MM.1S (cell line): Measurements from ENCODE around the gene RBBP5.

ENCODE experiments used
- DNase-seq: peaks from one replicate; pipeline ENCODE4 v3.0.0-alpha.2; 2015
- H2AFZ ChIP-seq: fragments of 300-600 bp; sonication (generic); 2 replicates; pipeline ENCODE4 v1.6.0; 2016; ENCODE audit warnings: antibody characterized with exemption, low read length
- H3F3A ChIP-seq: fragments of 300-600 bp; sonication (generic); 2 replicates; pipeline ENCODE4 v1.6.1; 2016; ENCODE audit warnings: mild to moderate bottlenecking, antibody characterized with exemption, low read length, moderate library complexity, mixed read lengths; ENCODE audit not compliant: insufficient read depth
- H3K27ac ChIP-seq: fragments of 300-600 bp; sonication (generic); 2 replicates; pipeline ENCODE4 v1.5.1; 2016; ENCODE audit warnings: mild to moderate bottlenecking, low read length
- H3K27me3 ChIP-seq: fragments of 300-600 bp; sonication (generic); replicated peaks from 2 replicates; pipeline ENCODE4 v1.6.0; 2016; ENCODE audit warnings: low read length; ENCODE audit not compliant: insufficient read depth
- H3K36me3 ChIP-seq: fragments of 300-600 bp; sonication (generic); replicated peaks from 2 replicates; pipeline ENCODE4 v1.6.1; 2016; ENCODE audit warnings: mild to moderate bottlenecking, low read length, mixed read lengths; ENCODE audit not compliant: insufficient read depth
- H3K4me1 ChIP-seq: fragments of 300-600 bp; sonication (generic); 2 replicates; pipeline ENCODE4 v1.6.1; 2016; ENCODE audit warnings: low read length, mixed read lengths
- H3K4me2 ChIP-seq: fragments of 300-600 bp; sonication (generic); 2 replicates; pipeline ENCODE4 v1.6.0; 2016; ENCODE audit warnings: low read depth, low read length
- H3K4me3 ChIP-seq: fragments of 300-600 bp; sonication (generic); 2 replicates; pipeline ENCODE4 v1.5.1; 2016; ENCODE audit warnings: low read length, mixed read lengths
- H3K79me2 ChIP-seq: fragments of 300-600 bp; sonication (generic); 2 replicates; pipeline ENCODE4 v1.6.1; 2016; ENCODE audit warnings: mixed run types, low read length, mixed read lengths
- H3K9ac ChIP-seq: fragments of 300-600 bp; sonication (generic); 2 replicates; pipeline ENCODE4 v1.6.1; 2016; ENCODE audit warnings: low read length, mixed read lengths
- H3K9me2 ChIP-seq: fragments of 300-600 bp; sonication (generic); replicated peaks from 2 replicates; pipeline ENCODE4 v1.6.1; 2016; ENCODE audit warnings: mild to moderate bottlenecking, low read length, mixed read lengths; ENCODE audit not compliant: insufficient read depth
- H3K9me3 ChIP-seq: fragments of 300-600 bp; sonication (generic); replicated peaks from 2 replicates; pipeline ENCODE4 v1.6.1; 2016; ENCODE audit warnings: mild to moderate bottlenecking, low read length, mixed read lengths; ENCODE audit not compliant: insufficient read depth
- H4K20me1 ChIP-seq: fragments of 300-600 bp; sonication (generic); 2 replicates; pipeline ENCODE4 v1.6.1; 2016; ENCODE audit warnings: mild to moderate bottlenecking, low read length, moderate library complexity, mixed read lengths; ENCODE audit not compliant: insufficient read depth
- CTCF ChIP-seq: fragments of 300-600 bp; sonication (generic); IDR thresholded peaks from 2 replicates; pipeline ENCODE4 v1.5.1; 2016; ENCODE audit warnings: antibody characterized with exemption, low read length, mixed read lengths
- EZH2 ChIP-seq: fragments of 300-600 bp; sonication (generic); optimal IDR thresholded peaks from 2 replicates; pipeline ENCODE3; 2017; ENCODE audit warnings: low read depth, mild to moderate bottlenecking, antibody characterized with exemption, low read length, mixed read lengths
- EZH2phosphoT487 ChIP-seq: fragments of 300-600 bp; sonication (generic); IDR thresholded peaks from 2 replicates; pipeline ENCODE4 v1.6.1; 2018; ENCODE audit warnings: antibody characterized with exemption, low read length

Gene RBBP5

DNA sequence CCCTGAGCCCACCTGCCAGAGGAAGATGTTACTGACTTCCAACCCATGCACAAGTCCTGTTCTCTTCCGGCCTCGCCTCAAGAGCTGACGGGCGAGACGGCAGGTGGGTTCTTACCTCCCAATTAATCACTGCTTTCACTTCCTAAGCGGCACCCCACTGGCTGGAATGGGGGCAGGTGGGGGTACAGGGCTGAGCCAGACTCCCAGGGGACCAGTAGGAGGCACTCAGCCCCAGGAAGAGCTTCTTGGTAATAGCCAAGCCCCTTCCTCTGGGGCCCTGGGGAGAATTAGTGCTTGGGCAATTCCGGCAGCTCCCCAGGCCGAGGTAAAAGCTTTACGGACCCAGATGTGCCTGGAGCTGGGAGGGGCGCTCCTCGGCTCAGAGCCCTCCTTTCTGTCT, 69.1 kb downstream of the RBBP5 start:
- Histone ChIP-seq H3K4me3 (no peak overlapping the region), H3K27me3 (peaks cover 72% of the 10 kb centered on the region), H3K9me3 (no peaks in the 10 kb centered on the region)

GRCh38 chr1:205049479-205049878, 72.3 kb downstream of the RBBP5 start:
- H3K27me3 ChIP-seq, result peaks cover 79% of the 10 kb centered on the region
- TF ChIP-seq CTCF (no peak), EZH2 (no peak), EZH2phosphoT487 (no peak)
- no peaks in the 10 kb centered on the region for H3K79me2 ChIP-seq
- H3F3A ChIP-seq, result no peaks in the 10 kb centered on the region
- H3K27ac ChIP-seq, result no peak overlapping the region
- H3K4me1 ChIP-seq, result no peaks in the 10 kb centered on the region
- H4K20me1 ChIP-seq, result no peaks in the 10 kb centered on the region
- no peaks in the 10 kb centered on the region for H3K9me3 ChIP-seq
- H3K4me3 ChIP-seq, result no peak overlapping the region
- H3K36me3 ChIP-seq, result no peaks in the 10 kb centered on the region
- H3K4me2 ChIP-seq, result no peak overlapping the region
- H2AFZ ChIP-seq, result no peak overlapping the region
- no peaks in the 10 kb centered on the region for H3K9me2 ChIP-seq
- H3K9ac ChIP-seq, result no peak overlapping the region
- DNase-seq, result no peak

More for the DNA sequence above, 69.1 kb downstream of the RBBP5 start:
- Histone ChIP-seq H3K36me3 (no peaks in the 10 kb centered on the region), H3K79me2 (no peaks in the 10 kb centered on the region), H3K9ac (no peak overlapping the region), H2AFZ (no peak overlapping the region), H3K4me1 (no peaks in the 10 kb centered on the region), H3F3A (no peaks in the 10 kb centered on the region), H3K27ac (no peak overlapping the region), H4K20me1 (no peaks in the 10 kb centered on the region), H3K9me2 (no peaks in the 10 kb centered on the region), H3K4me2 (no peak overlapping the region)
- no peak for DNase-seq
- no peak for TF ChIP-seq EZH2phosphoT487
- TF ChIP-seq CTCF, result no peak
- no peak for TF ChIP-seq EZH2

DNA sequence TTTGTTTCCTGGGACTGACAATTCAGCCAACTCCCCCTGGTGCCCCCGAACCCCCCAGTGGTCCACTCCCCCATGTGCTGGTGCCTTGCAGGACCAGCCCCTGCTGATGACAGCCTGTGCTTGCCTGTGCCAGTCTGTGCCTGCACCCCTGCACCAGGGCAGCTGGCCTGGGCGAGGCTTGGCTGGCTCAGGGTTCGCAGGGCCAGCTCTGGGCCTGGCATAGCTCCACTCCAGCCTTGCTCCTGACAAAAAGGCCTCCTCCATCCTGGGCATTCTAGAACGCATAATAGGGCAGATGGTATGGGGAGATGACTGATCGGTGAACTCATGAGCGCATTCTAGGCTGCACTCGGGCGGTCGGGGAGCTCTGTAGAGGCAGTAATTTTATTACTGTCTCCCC, 73.4 kb downstream of the RBBP5 start:
- Histone ChIP-seq H3K9me2 (no peaks in the 10 kb centered on the region), H3K79me2 (no peaks in the 10 kb centered on the region), H4K20me1 (no peaks in the 10 kb centered on the region), H3K4me1 (no peaks in the 10 kb centered on the region), H2AFZ (no peak overlapping the region), H3K9me3 (no peaks in the 10 kb centered on the region), H3K36me3 (no peaks in the 10 kb centered on the region), H3F3A (no peaks in the 10 kb centered on the region), H3K27me3 (peaks cover 79% of the 10 kb centered on the region), H3K4me2 (no peak overlapping the region), H3K27ac (no peak overlapping the region), H3K4me3 (no peak overlapping the region), H3K9ac (no peak overlapping the region)
- no peak for DNase-seq
- no peak for TF ChIP-seq CTCF
- no peak for TF ChIP-seq EZH2phosphoT487
- TF ChIP-seq EZH2, result no peak
